Stimulated activated CD4-positive, alpha-beta T cell treated with anti-CD3 and anti-CD28 coated beads, Interleukin-1b, Interleukin-23, amount 100 ng/mL, for 24 hours (primary cell): Measurements from ENCODE around the gene CAPZB.
"Not testable (repeated sequence)": the region's sequence is repeated elsewhere in the genome, so short reads cannot be mapped to it uniquely, and the experiment has no call there.

Experiments used
- DNase-seq, 4 experiments: peaks; one replicate each; pipeline ENCODE4 v3.0.0-alpha.2; 2020; ENCODE audit warnings: low read depth in 4 of 4, low spot score in 1 of 4

The CAPZB gene

DNA sequence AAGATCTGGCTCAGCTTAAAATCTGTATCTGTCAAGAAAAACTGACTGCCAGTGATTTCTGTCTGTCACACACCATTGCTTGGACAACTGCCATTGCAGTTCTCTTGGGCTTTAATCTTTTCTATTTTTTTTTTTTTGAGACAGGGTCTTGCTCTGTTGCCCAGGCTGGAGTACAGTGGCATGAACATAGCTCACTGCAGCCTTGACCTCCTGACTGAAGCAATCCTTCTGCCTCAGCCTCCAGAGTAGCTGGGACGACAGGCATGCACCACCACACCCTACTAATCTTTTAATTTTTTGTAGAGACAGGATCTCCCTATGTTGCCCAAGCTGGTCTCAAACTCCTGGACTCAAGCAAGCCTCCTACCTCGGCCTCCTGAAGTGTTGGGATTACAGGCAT, 14.5 kb upstream of the CAPZB start:
- DNase-seq: not testable (repeated sequence)

DNA sequence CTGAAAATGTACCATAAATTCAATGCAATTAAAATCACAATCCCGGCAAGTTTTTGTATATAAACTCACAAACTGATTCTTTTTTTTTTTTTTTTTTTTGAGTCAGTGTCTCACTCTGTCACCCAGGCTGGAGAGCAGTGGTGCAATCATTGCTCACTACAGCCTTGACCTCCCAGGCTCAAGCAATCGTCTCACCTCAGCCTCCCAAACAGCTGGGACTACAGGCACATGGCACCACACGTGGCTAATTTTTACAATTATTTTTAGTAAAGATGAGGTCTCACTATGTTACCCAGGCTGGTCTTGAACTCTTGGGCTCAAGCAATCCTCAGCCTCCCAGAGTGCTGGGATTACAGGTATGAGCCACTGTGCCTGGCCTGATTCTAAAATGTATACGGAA, 12.1 kb upstream of the CAPZB start:
- not testable (repeated sequence) for DNase-seq

- no peak for DNase-seq
Observed at GRCh38 chr1:19496527-19496874, 11.2 kb upstream of the CAPZB start.

DNA sequence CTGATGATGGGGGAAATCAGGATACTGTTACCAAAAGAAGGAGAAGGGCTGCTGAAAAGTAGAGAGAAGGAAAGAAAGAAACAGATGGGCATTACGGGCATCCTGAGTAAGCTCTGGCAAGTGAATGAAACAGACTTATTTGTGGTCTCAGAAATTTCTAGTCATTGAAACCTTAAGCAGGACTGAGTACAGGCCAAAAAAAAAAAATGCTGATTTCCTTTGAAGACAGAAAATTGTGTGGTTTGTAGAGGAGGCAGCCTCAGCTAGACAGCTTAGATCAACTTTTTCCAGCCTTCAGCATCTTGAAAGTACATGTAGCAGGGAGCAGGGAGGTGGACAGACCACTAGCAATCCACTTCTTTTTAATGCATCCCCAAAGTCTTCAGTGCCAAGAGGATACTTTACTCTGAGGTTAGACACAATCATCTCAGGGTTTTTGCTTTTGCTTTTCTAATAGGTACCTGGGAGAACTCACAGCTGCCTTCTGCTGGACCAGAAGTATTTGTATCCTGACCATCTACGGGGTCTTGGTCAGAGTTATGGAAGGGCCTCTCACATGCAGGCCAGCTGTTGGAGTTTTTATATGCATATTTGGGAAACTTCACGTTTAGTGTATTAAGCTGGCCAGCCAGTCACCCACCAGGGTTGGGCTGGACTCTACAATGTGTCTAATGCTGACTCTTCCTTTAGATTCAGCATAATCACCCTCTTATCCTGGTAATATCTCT, 10.6 kb upstream of the CAPZB start:
- DNase-seq: no peak

DNA sequence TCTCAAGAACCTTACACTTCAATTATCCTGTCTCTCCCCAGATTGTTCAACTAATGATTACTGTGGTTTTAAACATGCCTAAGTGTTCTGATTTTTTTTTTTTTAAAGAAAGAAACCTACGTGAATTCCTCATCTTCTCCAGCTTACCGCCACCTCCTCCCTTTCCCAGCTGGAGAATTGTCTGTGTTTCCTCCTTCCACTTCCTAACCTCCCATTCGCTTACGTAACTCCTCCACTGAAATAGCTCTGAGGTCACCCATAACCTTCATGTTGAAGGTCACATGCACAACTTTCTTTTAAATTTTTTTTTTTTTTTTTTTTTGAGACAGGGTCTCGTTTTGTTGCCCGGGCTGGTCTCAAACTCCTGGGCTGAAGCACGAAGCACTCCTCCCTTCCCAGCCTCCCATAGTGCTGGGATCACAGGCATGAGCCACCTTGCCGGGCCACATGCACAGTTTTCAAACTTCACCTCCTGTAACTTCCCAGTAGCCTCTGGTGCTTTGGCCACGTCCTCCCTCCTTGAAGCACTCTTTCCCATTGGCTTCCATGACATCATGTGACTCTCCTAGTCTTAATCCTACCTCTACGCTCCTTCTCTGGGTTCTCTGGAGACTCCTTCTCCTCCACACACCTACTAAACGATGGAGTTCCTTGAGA, 9.8 kb upstream of the CAPZB start:
- DNase-seq: no peak

DNA sequence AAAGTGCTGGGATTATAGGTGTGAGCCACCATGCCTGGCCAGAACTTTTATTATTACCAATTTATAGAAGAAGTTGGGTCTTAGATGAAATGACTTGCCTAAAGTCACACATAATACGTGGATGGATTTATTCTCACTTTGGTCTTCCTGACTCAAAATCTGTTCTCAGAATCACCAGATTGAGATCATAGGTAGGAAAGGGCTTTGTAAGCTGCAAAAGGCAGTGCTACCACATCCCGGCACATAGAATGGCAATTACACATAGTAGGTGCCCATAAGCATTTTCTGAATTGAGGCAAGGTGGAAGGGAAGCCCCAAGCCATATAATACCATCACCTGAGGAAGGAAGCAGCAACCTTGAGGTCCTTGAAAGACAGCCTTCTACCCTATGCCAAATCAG, 8.2 kb upstream of the CAPZB start:
- DNase-seq: no peak

DNA sequence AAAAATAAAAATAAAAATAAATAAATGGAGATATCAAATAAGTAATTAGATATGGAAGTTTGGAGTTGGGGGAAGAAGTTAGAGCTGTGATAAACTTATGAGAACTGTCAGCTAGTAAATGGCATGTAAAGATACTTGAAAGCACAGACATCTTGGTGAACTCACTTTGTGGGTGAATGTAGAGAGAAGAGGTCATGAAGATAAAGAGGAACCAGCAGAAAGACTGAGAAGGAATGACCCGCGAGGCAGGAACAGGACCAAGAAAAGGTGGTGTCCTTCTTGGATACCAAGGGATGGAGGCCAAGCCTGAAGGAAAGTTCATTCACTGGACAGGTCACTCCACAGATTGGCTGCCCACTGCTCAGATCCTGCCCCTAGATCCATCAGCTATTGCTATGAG, 4.7 kb upstream of the CAPZB start:
- DNase-seq: no peak

DNA sequence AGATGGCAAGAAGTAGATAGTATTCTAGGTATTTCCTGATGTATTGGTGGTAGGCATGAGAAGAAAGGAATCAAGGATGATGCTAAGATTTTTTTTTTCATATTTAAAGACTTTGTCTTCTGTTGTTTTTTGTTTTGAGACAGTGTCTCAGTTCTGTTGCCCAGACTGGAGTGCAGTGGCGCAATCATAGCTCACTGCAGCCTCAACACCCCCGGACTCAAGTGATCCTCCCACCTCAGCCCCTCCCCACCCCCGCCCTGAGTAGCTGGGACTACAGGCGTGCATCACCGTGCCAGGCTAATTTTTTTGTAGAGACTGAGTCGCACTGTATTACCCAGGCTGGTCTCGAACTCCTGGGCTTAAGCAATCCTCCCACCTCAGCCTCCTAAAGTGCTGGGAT, 2.8 kb upstream of the CAPZB start:
- no peak for DNase-seq

- DNase-seq: no peak
Observed at GRCh38 chr1:19484798-19485361, 459 bp downstream of the CAPZB start.

DNA sequence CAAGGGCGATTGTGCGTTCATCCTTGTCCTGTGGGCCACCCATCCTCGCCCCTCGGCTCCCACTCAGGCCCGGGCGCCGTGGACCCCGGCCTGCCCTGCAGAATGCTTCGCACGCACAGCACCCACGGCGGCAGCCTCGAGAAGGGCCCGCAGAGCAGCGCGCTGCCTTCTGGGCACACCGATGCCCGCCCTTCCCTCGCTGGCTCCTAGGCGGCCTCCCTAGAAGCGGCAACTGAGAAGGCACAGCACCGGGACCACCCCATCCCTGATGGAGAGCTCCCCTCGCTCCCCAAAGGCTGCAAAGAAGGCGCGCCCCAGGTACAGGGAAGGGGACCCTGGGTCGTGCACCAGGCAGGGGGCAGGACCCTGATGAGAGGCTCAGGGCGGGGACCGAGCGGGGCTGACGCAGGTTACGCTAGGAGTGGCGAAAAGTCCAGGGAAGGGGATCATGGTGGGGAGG, 971 bp downstream of the CAPZB start:
- no peak for DNase-seq

- DNase-seq: no peak
Observed at GRCh38 chr1:19483691-19484090, 1.6 kb downstream of the CAPZB start.

- DNase-seq: no peak
Observed at GRCh38 chr1:19483261-19483660, 2.1 kb downstream of the CAPZB start.

DNA sequence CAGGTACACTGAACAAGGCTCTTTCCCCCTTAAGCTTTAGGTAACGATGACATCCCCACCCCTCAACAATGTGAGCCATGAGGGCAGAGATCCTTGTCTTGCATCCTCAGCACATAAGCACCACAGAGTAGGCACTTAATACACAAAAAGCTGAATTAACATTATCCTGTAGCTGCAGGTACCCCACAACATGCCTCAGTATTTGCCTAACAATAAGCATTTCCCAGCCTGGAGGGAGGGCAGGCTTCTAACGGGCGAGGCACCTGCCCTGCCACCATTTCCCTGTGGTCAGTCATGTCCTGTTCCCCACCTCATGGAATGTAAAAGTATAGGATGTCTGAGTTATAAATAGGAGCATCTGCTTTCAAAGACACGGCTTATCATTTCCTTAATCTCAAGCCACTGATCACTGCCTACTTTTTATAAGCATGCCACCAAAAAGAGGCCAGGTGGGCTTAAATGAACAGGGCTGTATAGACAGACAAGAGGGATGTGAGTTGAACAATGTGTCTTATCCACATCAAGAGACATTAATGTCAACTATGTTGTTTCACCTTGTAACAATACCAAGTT, 3.4 kb downstream of the CAPZB start:
- no peak for DNase-seq

GRCh38 chr1:19480282-19480681, 5.1 kb downstream of the CAPZB start:
- DNase-seq: no peak

- no peak for DNase-seq
Observed at GRCh38 chr1:19479351-19480120, 5.8 kb downstream of the CAPZB start.

GRCh38 chr1:19478322-19478721, 7.0 kb downstream of the CAPZB start:
- DNase-seq: no peak

GRCh38 chr1:19477284-19478249, 7.8 kb downstream of the CAPZB start:
- DNase-seq: no peak

DNA sequence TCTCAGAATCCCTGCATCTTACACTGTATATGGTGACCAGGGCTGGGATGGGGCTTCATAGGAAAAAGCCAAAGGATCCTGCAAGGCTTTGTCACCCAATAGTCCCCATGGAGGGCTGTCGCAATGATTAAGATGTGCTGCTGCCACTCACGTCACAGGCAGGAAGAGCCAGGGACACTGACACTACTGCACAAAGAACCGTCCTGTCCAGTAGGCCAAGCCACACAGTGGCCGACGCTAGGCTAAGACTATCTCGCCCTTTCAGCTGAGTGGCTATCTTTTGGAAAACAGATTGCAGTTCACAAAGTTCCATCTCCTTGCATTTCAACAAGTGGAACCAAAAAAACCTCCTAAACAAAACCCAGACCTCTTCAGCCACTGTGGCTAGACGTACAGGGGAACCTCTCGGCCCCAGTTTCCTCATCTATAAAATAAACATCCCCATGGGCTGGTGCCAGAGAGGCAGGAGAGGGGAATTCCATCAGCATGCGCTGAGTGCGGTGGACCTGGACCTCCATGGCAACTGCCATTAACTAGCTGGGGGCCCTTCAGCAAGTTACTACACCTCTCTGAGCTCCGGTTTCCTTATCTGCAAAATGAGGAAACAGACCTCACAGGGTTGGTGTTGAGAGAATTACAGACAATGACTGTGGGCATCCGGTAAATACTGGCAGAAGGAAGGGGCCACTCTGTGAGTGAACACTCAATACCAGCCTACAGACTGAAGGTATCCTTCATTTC, 8.7 kb downstream of the CAPZB start:
- no peak for DNase-seq

- no peak for DNase-seq
Observed at GRCh38 chr1:19475296-19475695, 10.0 kb downstream of the CAPZB start.

DNA sequence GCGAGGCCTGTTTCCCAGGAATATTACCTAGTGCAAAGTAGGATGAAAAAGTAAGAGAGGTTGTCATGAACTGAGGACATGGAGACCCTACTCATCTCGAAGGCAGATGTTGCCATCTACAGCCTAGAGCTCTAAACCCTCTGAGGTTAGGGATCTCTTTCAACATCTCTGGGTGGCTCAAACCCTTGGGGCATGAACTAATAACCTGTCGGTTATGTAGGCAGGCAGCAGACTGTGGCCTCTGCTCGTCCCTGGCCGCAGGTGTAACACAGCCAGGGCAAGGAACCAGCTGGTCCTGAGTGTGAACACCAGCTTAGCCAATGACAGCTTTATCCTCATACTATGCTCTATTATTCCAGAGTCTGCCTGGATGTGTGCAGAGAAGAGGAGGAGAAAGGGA, 13.2 kb downstream of the CAPZB start:
- DNase-seq: no peak
